GM12878 (cell line): Measurements from ENCODE around the gene ERC2. TPM values are rescaled to one million over a fixed set of nuclear protein-coding genes. Genes with fewer than 3 reads are reported as not detected.

Source experiments
- ATAC-seq: fragments of 200-7000 bp; cut with Tn5 transposase; 3 replicates; pipeline ENCODE4 v1.9.1; 2020; ENCODE audit warnings: mild to moderate bottlenecking, moderate library complexity
- BruUV-seq: library from RNA; stranded (reverse); fragments of 400-500 nt; replicated peaks from 2 replicates; lab custom pipeline; 2021; lab: Mats Ljungman, UMichigan
- CTCF ChIA-PET: fragments of 300-600 bp; sonication (Branson Sonifier 250); formaldehyde crosslinking; extraction: SDS; loops from one replicate; lab custom pipeline; 2021; ENCODE audit warnings: inconsistent platforms; lab: Yijun Ruan, JAX
- POLR2A ChIA-PET: fragments of 350-600 bp; formaldehyde crosslinking; extraction: SDS; loops from one replicate; lab custom pipeline; 2021; ENCODE audit warnings: inconsistent platforms; lab: Charles Lee
- RAD21 ChIA-PET: fragments of 300-600 bp; sonication (Branson Sonifier 250); formaldehyde crosslinking; loops from one replicate; lab custom pipeline; 2023; ENCODE audit warnings: antibody characterized with exemption; ENCODE audit not compliant: unreplicated experiment; lab: Charles Lee
- SMC1A ChIA-PET: fragments of 300-600 bp; sonication (Branson Sonifier 250); formaldehyde crosslinking; loops from one replicate; lab custom pipeline; 2023; ENCODE audit not compliant: unreplicated experiment, uncharacterized antibody; lab: Charles Lee
- DNase-seq: peaks from one replicate; pipeline ENCODE4 v3.0.0-alpha.2; 2011; ENCODE audit warnings: low read depth, low spot score
- FAIRE-seq: peaks from 3 replicates; lab custom pipeline; 2011; peaks lifted over from hg19 to GRCh38; lab: Jason Lieb, UNC
- H2AFZ ChIP-seq: 2 replicates; pipeline ENCODE4 v1.6.0; 2011; ENCODE audit warnings: low read depth, low read length, control low read depth; ENCODE audit not compliant: control insufficient read depth
- H3K27ac ChIP-seq: 2 replicates; pipeline ENCODE4 v1.5.1; 2011; ENCODE audit warnings: control low read depth; ENCODE audit not compliant: control insufficient read depth, insufficient read depth
- H3K27me3 ChIP-seq, 2 experiments: replicated peaks in 1 of 2; 2 replicates each; pipeline versions ENCODE4 v1.6.0 to v1.6.1; 2011; ENCODE audit warnings: low read length in 1 of 2; ENCODE audit not compliant: control insufficient read depth in 2 of 2, insufficient read depth in 2 of 2
- H3K36me3 ChIP-seq, 2 experiments: 2 replicates each; pipeline ENCODE4 v1.5.1; 2011; ENCODE audit warnings: low read length in 1 of 2; ENCODE audit not compliant: control insufficient read depth in 2 of 2, insufficient read depth in 2 of 2
- H3K4me1 ChIP-seq: 2 replicates; pipeline ENCODE4 v1.6.1; 2011; ENCODE audit warnings: mild to moderate bottlenecking, low read length, moderate library complexity, mixed read lengths; ENCODE audit not compliant: control insufficient read depth, insufficient read depth
- H3K4me2 ChIP-seq: 2 replicates; pipeline ENCODE4 v1.6.0; 2011; ENCODE audit warnings: control low read depth; ENCODE audit not compliant: control insufficient read depth, insufficient read depth
- H3K4me3 ChIP-seq: fragments of 200-600 bp; sonication (generic); 2 replicates; pipeline ENCODE4 v1.5.1; 2016
- H3K79me2 ChIP-seq: 2 replicates; pipeline ENCODE4 v1.6.0; 2011; ENCODE audit warnings: low read length; ENCODE audit not compliant: control insufficient read depth, insufficient read depth
- H3K9ac ChIP-seq: 2 replicates; pipeline ENCODE4 v1.8.0; 2011; ENCODE audit warnings: low read length, control low read depth, mixed read lengths; ENCODE audit not compliant: control insufficient read depth, insufficient read depth
- H3K9me3 ChIP-seq: replicated peaks from 3 replicates; pipeline ENCODE4 v1.5.1; 2011; ENCODE audit warnings: mild to moderate bottlenecking, low read length; ENCODE audit not compliant: control insufficient read depth, insufficient read depth
- H4K20me1 ChIP-seq: 2 replicates; pipeline ENCODE4 v1.6.0; 2011; ENCODE audit not compliant: control insufficient read depth, insufficient read depth
- CBFB ChIP-seq: IDR thresholded peaks from 2 replicates; pipeline ENCODE4 v1.6.1; 2016; ENCODE audit warnings: antibody characterized with exemption, low read depth
- CHD1 ChIP-seq: IDR thresholded peaks from 2 replicates; pipeline ENCODE4 v1.6.1; 2012; ENCODE audit warnings: low read depth, low read length, improper control_type of control experiment
- CHD2 ChIP-seq: IDR thresholded peaks from 2 replicates; pipeline ENCODE4 v1.6.1; 2011; ENCODE audit warnings: low read depth, low read length, improper control_type of control experiment, borderline replicate concordance
- EED ChIP-seq: sonication (generic); IDR thresholded peaks from 2 replicates; pipeline ENCODE4 v1.6.1; 2016; ENCODE audit warnings: antibody characterized with exemption, low read depth
- IKZF1 ChIP-seq: fragments of 450-650 bp; conservative IDR thresholded peaks from 2 replicates; pipeline ENCODE4 v1.6.1; 2017; ENCODE audit warnings: antibody characterized with exemption, mild to moderate bottlenecking
- IRF5 ChIP-seq: fragments of 450-650 bp; IDR thresholded peaks from 2 replicates; pipeline ENCODE4 v1.6.1; 2017; ENCODE audit warnings: borderline replicate concordance
- NKRF ChIP-seq: fragments of 450-650 bp; conservative IDR thresholded peaks from 2 replicates; pipeline ENCODE4 v1.6.1; 2017; ENCODE audit warnings: mild to moderate bottlenecking, moderate library complexity
- NRF1 ChIP-seq: conservative IDR thresholded peaks from 2 replicates; pipeline ENCODE4 v1.6.1; 2011; ENCODE audit warnings: mild to moderate bottlenecking, low read depth, low read length, improper control_type of control experiment
- PKNOX1 ChIP-seq: fragments of 450-650 bp; IDR thresholded peaks from 2 replicates; pipeline ENCODE4 v1.6.1; 2016; ENCODE audit warnings: mild to moderate bottlenecking
- POLR2A ChIP-seq: IDR thresholded peaks from 2 replicates; pipeline ENCODE4 v1.6.1; 2011; ENCODE audit warnings: low read depth, mild to moderate bottlenecking, low read length
- RELA ChIP-seq: fragments of 450-650 bp; IDR thresholded peaks from 2 replicates; pipeline ENCODE4 v1.8.0; 2014; ENCODE audit warnings: borderline replicate concordance; ENCODE audit not compliant: partially characterized antibody
- SMAD5 ChIP-seq: IDR thresholded peaks from 2 replicates; pipeline ENCODE4 v1.6.1; 2016; ENCODE audit warnings: antibody characterized with exemption, low read depth
- SP1 ChIP-seq: IDR thresholded peaks from one replicate; pipeline ENCODE4 v1.6.1; 2011; ENCODE audit warnings: low read depth, low read length
- STAT3 ChIP-seq: IDR thresholded peaks from 2 replicates; pipeline ENCODE4 v1.6.1; 2011; ENCODE audit warnings: low read depth, low read length, improper control_type of control experiment
- TARDBP ChIP-seq: IDR thresholded peaks from 2 replicates; pipeline ENCODE4 v1.6.1; 2016; ENCODE audit warnings: borderline replicate concordance
- ZBED1 ChIP-seq: IDR thresholded peaks from 2 replicates; pipeline ENCODE4 v1.6.1; 2016; ENCODE audit warnings: borderline replicate concordance
- ZNF687 ChIP-seq: fragments of 450-650 bp; IDR thresholded peaks from 2 replicates; pipeline ENCODE4 v1.6.1; 2017; ENCODE audit warnings: mild to moderate bottlenecking, moderate library complexity
- WGBS: methylation state at CpG from one replicate; pipeline ENCODE4 v1.1.6; 2016; ENCODE audit warnings: low lambda C conversion rate; ENCODE audit not compliant: insufficient replicate concordance, insufficient coverage; ENCODE audit errors: missing lambda C conversion rate; 5-methylcytosine and 5-hydroxymethylcytosine counted together
- in situ Hi-C: fragments of 300-500 bp; cut with MboI; formaldehyde crosslinking; loops from 9 replicates; pipeline ENCODE4 v1.14.3; 2018; ENCODE audit warnings: mixed read lengths
- intact Hi-C: fragments of 100-400 bp; cut with micrococcal nuclease; formaldehyde crosslinking; loops from one replicate; pipeline ENCODE4 v1.14.2; 2022; ENCODE audit not compliant: unreplicated experiment
- polyA plus RNA-seq, 11 experiments: library from polyadenylated mRNA; depleted of rRNA in 4 of 11; unstranded in 6 of 11; stranded (reverse) in 5 of 11; fragments of >200 nt; fragmentation: Nextera tagmentation in 4 of 11; fragmentation: Illumina TruSeq in 1 of 11; extraction: Ambion mirVana in 4 of 11; extraction: Trizol in 1 of 11; gene quantifications; 1 replicate in 1 of 11; 2 replicates in 10 of 11; pipeline versions ENCODE4 v1.2.1 to v1.2.3, GENCODE V29; 2011 to 2016; ENCODE audit warnings: inconsistent platforms in 2 of 11, missing spikeins in 2 of 11, low read depth in 1 of 11
- total RNA-seq, 4 experiments: library from RNA; depleted of rRNA in 3 of 4; stranded (reverse); fragments of >200 nt in 3 of 4; fragmentation: Illumina TruSeq in 1 of 4; extraction: Trizol in 1 of 4; gene quantifications; 2 replicates each; pipeline versions ENCODE4 v1.2.1 to v1.2.3, GENCODE V29; 2013 to 2021

ERC2 gene
- total and polyA plus RNA-seq, 10 of the 15 experiments (the other 5 are each of a cell fraction or from before 2014, with no cell fraction given) = 0.06 to 1.4 (median 0.12) TPM; not detected in 3

GRCh38 chr3:55596212-55596611 lies 872.1 kb downstream of the ERC2 start:
- ChIA-PET POLR2A (no interaction called here), RAD21 (no interaction called here), SMC1A (interaction anchor here (1.1 to 1.7 kb wide), 2 partner anchors 16 to 18 kb away, joined by 3 read pairs; no protein-coding TSS in a partner anchor), CTCF (interaction anchor here (0.6 to 1.1 kb wide), 2 partner anchors 12 to 19 kb away, joined by 3 to 4 read pairs; no protein-coding TSS in a partner anchor)
- H3K9ac ChIP-seq = no peak overlapping the region
- H3K27me3 ChIP-seq = no peaks in the 10 kb centered on the region
- H4K20me1 ChIP-seq = no peaks in the 10 kb centered on the region
- no peaks in the 10 kb centered on the region for H3K79me2 ChIP-seq
- FAIRE-seq = no peak
- H3K27ac ChIP-seq = no peak overlapping the region
- H3K4me3 ChIP-seq = no peak overlapping the region
- intact Hi-C loops = no loop called here
- DNase-seq = no peak
- no peaks in the 10 kb centered on the region; the same call in 2 of the 3 replicates for H3K9me3 ChIP-seq
- no peak for ATAC-seq
- peaks cover 3% of the 10 kb centered on the region for H3K4me1 ChIP-seq
- in situ Hi-C loops = no loop called here
- H2AFZ ChIP-seq = no peak overlapping the region
- H3K4me2 ChIP-seq = no peak overlapping the region
- 48% methylated on average over 2 of the region's 2 CpGs for WGBS
- no peaks in the 10 kb centered on the region for H3K36me3 ChIP-seq
- no TSS peak for BruUV-seq
- TF ChIP-seq ZNF687 (no peak), STAT3 (no peak), PKNOX1 (no peak), IKZF1 (no peak), RELA (no peak), CBFB (no peak), EED (no peak), CHD1 (no peak), SP1 (no peak), SMAD5 (no peak), TARDBP (no peak), CHD2 (no peak), NKRF (no peak), IRF5 (no peak), POLR2A (no peak), NRF1 (no peak), ZBED1 (no peak)
